GM20000 (cell line): Measurements from ENCODE around the gene TP73.

Experiments
- DNase-seq: peaks from one replicate; pipeline ENCODE4 v3.0.0; 2012; ENCODE audit warnings: low spot score
- CTCF ChIP-seq: IDR thresholded peaks from 2 replicates; pipeline ENCODE4 v1.5.1; 2012; ENCODE audit warnings: mild to moderate bottlenecking, control low read depth; ENCODE audit errors: extremely low read depth, missing control alignments

The TP73 gene

GRCh38 chr1:3661631-3662030, 9.3 kb downstream of the TP73 start:
- no peak for TF ChIP-seq CTCF
- DNase-seq: no peak

DNA sequence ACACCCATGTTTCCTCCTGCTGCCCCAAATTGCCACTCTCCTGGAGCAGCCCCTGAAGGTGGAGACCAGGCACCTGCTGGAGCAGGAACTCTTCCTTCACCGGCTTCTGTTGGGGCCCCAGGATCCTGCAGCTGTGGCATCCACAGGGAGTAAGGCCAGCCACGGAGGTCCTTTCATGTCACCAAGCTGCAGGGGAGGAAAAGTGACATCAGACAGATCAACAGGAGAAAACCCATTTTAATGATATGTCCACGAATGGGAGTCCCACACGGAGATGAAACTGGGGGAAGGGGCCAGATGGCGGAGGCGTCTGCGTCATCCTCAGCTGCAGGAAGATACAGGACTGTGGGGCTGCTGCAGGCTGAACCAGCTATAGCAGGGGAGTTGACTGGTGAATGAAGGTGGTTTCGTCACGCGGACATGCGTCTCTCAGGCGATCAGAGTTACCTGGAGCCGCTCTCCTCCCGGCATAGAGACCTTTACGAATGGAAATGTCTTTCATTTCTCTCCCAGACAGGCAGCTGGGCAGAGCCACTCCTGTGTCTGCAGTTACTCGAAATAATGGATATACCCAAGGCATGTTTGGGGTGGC, 9.9 kb downstream of the TP73 start:
- DNase-seq: no peak
- TF ChIP-seq CTCF: no peak

DNA sequence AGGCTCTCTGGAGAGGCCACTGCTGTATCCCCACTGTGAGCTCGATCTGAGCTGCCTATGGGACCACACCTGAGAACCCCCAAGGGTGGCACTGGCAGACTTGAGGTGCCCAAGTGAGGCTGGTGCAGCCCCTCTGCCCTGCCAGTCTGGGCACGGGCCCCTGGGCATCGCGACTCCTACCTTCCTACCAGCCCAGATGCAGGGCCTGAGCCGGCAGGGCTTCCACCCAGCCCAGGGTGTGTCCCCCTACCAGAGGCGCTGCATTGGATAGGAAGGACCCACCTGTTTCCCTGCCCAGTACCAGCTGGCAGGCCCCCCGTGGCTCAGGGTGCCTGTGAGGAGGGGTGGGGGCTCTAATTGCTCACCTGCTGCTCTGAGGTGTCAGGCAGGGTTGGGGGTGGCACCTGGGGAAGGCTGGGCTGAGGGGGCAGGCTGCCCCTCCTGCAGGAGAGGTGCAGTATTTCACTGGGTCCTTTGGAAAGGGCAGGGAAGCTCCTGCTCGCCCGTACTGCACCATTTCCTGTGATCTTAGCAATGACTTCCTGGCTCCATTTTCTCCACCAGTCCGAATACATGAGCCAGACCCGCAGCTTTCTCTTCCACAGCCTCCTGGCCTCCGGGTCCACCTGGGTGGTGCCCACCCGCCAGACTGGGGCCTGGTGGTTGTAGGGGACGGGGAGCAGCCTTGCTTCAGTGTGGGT, 11.8 kb downstream of the TP73 start:
- TF ChIP-seq CTCF: no peak

DNA sequence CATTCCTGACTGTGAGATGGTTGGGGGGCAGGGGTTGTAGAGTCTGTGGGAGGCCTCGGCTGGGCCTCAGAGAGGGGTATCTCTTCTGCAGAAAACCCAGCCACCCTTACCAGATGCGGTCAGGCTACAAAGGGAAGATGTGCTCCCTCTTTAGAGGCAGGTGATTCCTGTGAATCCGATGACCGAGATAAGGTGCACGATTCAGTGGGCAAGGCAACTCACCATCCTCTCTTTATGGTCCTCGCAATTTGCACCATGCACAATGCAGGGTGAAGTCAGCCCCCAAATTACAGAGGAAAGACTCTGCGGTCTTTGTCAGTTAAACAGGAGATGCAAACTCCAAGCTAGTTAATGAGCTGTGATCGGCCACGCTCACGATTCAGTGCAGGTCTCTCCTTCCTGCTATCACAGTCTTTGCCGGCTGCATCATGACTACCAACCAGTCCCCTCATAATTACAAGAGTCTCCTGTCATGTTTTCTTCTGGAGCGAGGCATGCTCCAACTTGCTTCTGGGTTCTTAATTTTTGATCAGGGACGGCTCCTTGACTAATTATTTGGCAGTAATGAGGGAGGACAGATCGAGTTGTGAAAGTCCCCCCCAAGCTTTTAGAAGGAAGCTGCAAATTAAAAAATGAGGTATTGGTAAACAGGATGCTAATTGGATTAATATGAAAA, 12.5 kb downstream of the TP73 start:
- no peak for TF ChIP-seq CTCF
- no peak for DNase-seq

More for the DNA sequence above, 11.8 kb downstream of the TP73 start:
- no peak for DNase-seq

DNA sequence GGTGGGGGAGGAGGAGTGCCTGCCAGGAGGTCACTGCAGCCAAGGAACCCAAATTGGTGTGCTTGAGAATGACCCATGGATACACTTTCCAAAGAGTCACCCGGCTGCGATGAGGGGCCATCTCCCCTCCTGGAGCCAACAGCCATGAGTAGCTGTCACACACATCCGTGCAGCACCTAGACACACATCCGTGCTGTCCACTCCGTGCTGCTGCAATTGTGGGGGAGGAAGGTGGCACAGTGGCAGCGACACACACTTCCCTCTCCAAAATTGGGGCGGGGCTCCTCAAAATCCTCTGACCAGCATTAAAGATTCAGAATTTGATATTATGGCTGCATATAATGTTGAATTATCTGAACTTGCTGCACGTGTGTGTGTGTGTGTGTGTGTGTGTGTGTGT, 15.8 kb downstream of the TP73 start:
- no peak for TF ChIP-seq CTCF
- DNase-seq: no peak

DNA sequence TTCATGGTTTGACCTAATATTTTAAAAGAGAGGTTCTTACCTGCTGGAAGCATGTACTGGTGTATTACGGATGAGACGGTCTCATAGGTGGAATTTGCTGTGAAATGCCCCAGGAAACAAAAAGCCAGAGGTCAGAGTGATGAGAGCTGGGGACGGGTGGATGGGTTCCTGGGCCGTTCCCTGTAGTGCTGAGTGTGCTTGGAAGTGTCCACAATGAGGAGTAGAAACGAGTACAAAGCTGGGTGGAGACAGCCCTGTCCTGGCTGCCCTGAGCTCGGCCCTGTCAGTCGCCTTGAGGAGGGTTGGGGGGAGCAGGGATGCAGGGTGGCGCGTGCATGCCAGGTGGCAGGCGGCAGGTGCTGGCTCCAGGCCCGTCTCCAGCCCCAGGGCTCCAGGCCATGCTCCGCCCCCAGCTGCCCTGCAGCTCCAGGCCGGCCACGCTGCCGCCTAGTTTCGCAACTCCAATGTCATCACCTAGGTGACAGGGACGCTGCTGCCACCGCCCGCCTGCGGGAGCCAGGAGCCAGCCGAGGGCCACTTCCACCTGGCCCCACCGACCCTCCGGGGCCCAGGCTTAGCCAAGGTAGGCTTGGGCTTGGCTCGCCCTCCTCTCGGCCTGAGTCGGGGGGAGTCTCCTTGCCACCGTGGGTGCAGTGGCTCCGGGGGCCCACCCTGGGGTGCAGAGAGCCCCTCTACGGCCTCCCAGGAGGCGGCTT, 16.4 kb downstream of the TP73 start:
- DNase-seq: no peak

More for the DNA sequence above, 16.4 kb downstream of the TP73 start:
- no peak for TF ChIP-seq CTCF
